ENCODE data around the gene DPYD.

DNA sequence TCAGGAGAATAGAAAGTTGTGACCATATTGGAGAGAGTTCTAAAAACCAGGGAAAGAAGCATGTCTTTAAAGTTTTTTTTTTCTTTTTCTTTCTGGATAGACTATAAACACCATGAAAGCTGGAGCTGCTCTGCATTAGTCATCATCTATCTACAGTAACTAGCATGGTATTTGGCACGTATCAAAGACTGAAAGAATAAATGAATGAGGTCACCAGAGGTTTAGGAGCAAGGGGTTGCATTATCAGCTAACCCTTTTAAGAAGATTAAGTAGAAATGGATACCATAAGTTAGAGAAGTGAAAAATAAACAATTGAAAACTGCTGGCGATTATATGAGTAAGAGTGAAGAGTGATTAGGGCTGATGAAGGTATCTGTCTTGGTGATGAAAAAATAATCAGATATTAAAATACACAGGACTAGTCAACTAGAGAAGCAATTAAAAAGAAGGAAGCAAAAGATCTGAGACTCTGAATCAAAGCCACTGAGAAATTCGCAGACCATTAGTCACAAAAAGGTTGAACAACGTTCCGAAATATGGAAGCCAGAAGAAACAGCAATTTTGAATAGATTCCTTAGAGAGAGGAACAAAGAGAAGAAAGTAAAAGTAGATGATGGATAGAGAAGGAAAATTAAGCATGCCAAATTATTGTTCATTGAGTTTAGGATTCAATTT, 536.4 kb downstream of the DPYD start:
- TF ChIP-seq CTCF (conservative IDR thresholded peaks at IDR 0.05): no peak
- TF ChIP-seq ZFX (IDR thresholded peaks at IDR 0.05): no peak

Measured in C4-2B (cell line).